ENCODE data around the gene LONRF3. TPM values are rescaled to one million over a fixed set of nuclear protein-coding genes. Genes with fewer than 3 reads are reported as not detected.

Gene LONRF3
- total RNA-seq, 4 donors from 2014 or later, result 15.7 to 73.3 (median 42.3) TPM

GRCh38 chrX:119003462-119003861 lies 29.0 kb downstream of the LONRF3 start:
- intact Hi-C loops (cut with DNase I; ENCODE audit: low total_unique reads), result no loop called here
- DNase-seq, result no peak
- no peaks in the 10 kb centered on the region for H3K36me3 ChIP-seq
- in situ Hi-C loops (cut with MboI; ENCODE audit: low sequenced_read_pairs in 4 of 4), result no loop called here
- TF ChIP-seq POLR2A (IDR thresholded peaks at IDR 0.05), result no peak
- TF ChIP-seq CTCF (IDR thresholded peaks at IDR 0.05 in 4 of 5, conservative IDR thresholded peaks at IDR 0.05 in 1 of 5), result no peak
- H3K4me1 ChIP-seq, result no peaks in the 10 kb centered on the region
- ATAC-seq, result no peak
- no peaks in the 10 kb centered on the region for H3K27me3 ChIP-seq
- H3K4me3 ChIP-seq, result no peak overlapping the region
- no peaks in the 10 kb centered on the region for H3K9me3 ChIP-seq
- H3K27ac ChIP-seq, result no peak overlapping the region

GRCh38 chrX:119004920-119005524 lies 30.6 kb downstream of the LONRF3 start:
- Histone ChIP-seq H3K36me3 (peaks cover 0 to 7% of the 10 kb centered on the region in 2 donors), H3K27me3 (no peaks in the 10 kb centered on the region), H3K9me3 (no peaks in the 10 kb centered on the region), H3K4me3 (no peak overlapping the region), H3K4me1 (no peaks in the 10 kb centered on the region), H3K27ac (no peak overlapping the region)
- ATAC-seq (peak in 1 of 2 donors; percentile 76), DNase-seq (peak in 1 of 2 donors; percentile 41)
- TF ChIP-seq POLR2A (IDR thresholded peaks at IDR 0.05) (no peak), CTCF (IDR thresholded peaks at IDR 0.05 in 4 of 5, conservative IDR thresholded peaks at IDR 0.05 in 1 of 5) (peak; percentile 31 to 83 (median 58))
- in situ Hi-C loops (cut with MboI; ENCODE audit: low sequenced_read_pairs in 4 of 4), result no loop called here
- intact Hi-C loops (cut with DNase I; ENCODE audit: low total_unique reads), result loop anchor here (5.0 kb wide), 1 partner anchor 158 kb away; no protein-coding TSS in a partner anchor

- intact Hi-C loops (cut with DNase I; ENCODE audit: low total_unique reads), result loop anchor here (5.0 kb wide), 1 partner anchor 160 kb away; no protein-coding TSS in a partner anchor
- TF ChIP-seq CTCF (IDR thresholded peaks at IDR 0.05 in 4 of 5, conservative IDR thresholded peaks at IDR 0.05 in 1 of 5) (no peak), POLR2A (IDR thresholded peaks at IDR 0.05) (no peak)
- in situ Hi-C loops (cut with MboI; ENCODE audit: low sequenced_read_pairs in 4 of 4), result no loop called here
Measured at GRCh38 chrX:119007189-119007770, 32.9 kb downstream of the LONRF3 start.

GRCh38 chrX:119008110-119008744 lies 33.8 kb downstream of the LONRF3 start:
- H3K27ac ChIP-seq, result no peak overlapping the region
- intact Hi-C loops (cut with DNase I; ENCODE audit: low total_unique reads), result loop anchor here (5.0 kb wide), 1 partner anchor 161 kb away; no protein-coding TSS in a partner anchor
- TF ChIP-seq CTCF (IDR thresholded peaks at IDR 0.05 in 4 of 5, conservative IDR thresholded peaks at IDR 0.05 in 1 of 5), result peak in 4 of 5 experiments; percentile 19 to 38 (median 26)
- no peak for TF ChIP-seq POLR2A (IDR thresholded peaks at IDR 0.05)
- H3K27me3 ChIP-seq, result no peaks in the 10 kb centered on the region
- peaks cover 0 to 30% of the 10 kb centered on the region in 2 donors for H3K36me3 ChIP-seq
- in situ Hi-C loops (cut with MboI; ENCODE audit: low sequenced_read_pairs in 4 of 4), result no loop called here
- H3K4me3 ChIP-seq, result no peak overlapping the region
- no peak for ATAC-seq
- H3K4me1 ChIP-seq, result no peaks in the 10 kb centered on the region
- DNase-seq, result no peak
- no peaks in the 10 kb centered on the region for H3K9me3 ChIP-seq

More at GRCh38 chrX:119007189-119007770, 32.9 kb downstream of the LONRF3 start:
- Histone ChIP-seq H3K27ac (no peak overlapping the region), H3K9me3 (no peaks in the 10 kb centered on the region), H3K4me1 (no peaks in the 10 kb centered on the region), H3K27me3 (no peaks in the 10 kb centered on the region), H3K4me3 (no peak overlapping the region), H3K36me3 (peaks cover 0 to 23% of the 10 kb centered on the region in 2 donors)
- DNase-seq, result no peak
- ATAC-seq, result no peak
